HepG2 (cell line): ENCODE measurements around the gene GPR137. TPM values are rescaled to one million over a fixed set of nuclear protein-coding genes. Genes with fewer than 3 reads are reported as not detected.

Experiments used
- ATAC-seq: fragments of 200-7000 bp; cut with Tn5 transposase; 3 replicates; pipeline ENCODE4 v1.9.1; 2020; ENCODE audit warnings: mild to moderate bottlenecking, moderate library complexity
- BruUV-seq: library from RNA; stranded (reverse); fragments of 400-500 nt; replicated peaks from 2 replicates; lab custom pipeline; 2021; lab: Mats Ljungman, UMichigan
- CTCF ChIA-PET: fragments of 300-600 bp; formaldehyde crosslinking; extraction: SDS; loops from one replicate; lab custom pipeline; 2021; ENCODE audit warnings: low total read pairs, inconsistent platforms, low intra/inter-chr PET ratio; lab: Yijun Ruan, JAX
- POLR2A ChIA-PET: fragments of 350-600 bp; sonication (Branson Sonifier 250); formaldehyde crosslinking; loops from one replicate; lab custom pipeline; 2020; ENCODE audit warnings: antibody characterized with exemption, inconsistent platforms; lab: Yijun Ruan, JAX
- DNase-seq: peaks from one replicate; pipeline ENCODE4 v3.0.0-alpha.2; 2015; ENCODE audit warnings: low spot score
- FAIRE-seq: peaks from 3 replicates; lab custom pipeline; 2011; peaks lifted over from hg19 to GRCh38; lab: Jason Lieb, UNC
- H2AFZ ChIP-seq: one replicate; pipeline ENCODE4 v1.6.1; 2011; ENCODE audit warnings: low read length, inconsistent platforms
- H3K27ac ChIP-seq: fragments of 300-600 bp; 3 replicates; pipeline ENCODE4 v1.8.0; 2011; ENCODE audit warnings: mixed run types, mild to moderate bottlenecking, mixed read lengths, low read length, inconsistent platforms; ENCODE audit not compliant: insufficient read depth; ENCODE audit errors: extremely low read length
- H3K27me3 ChIP-seq, 2 experiments: fragments of 200-600 bp in 1 of 2; 2 replicates in 1 of 2; 3 replicates in 1 of 2; pipeline versions ENCODE4 v1.6.0 to v1.8.0; 2011; ENCODE audit warnings: low read length in 2 of 2, mild to moderate bottlenecking in 2 of 2, moderate library complexity in 2 of 2, inconsistent platforms in 1 of 2; ENCODE audit not compliant: insufficient read depth in 2 of 2, control insufficient read depth in 1 of 2
- H3K36me3 ChIP-seq, 2 experiments: fragments of 200-600 bp in 1 of 2; replicated peaks in 1 of 2; 2 replicates in 1 of 2; 3 replicates in 1 of 2; pipeline versions ENCODE4 v1.5.1 to v1.8.0; 2011; ENCODE audit warnings: low read length in 2 of 2, inconsistent platforms in 1 of 2; ENCODE audit not compliant: insufficient read depth in 2 of 2, control insufficient read depth in 1 of 2
- H3K4me1 ChIP-seq: 2 replicates; pipeline ENCODE4 v1.5.1; 2012; ENCODE audit warnings: low read length, inconsistent platforms; ENCODE audit not compliant: insufficient read depth
- H3K4me2 ChIP-seq: 2 replicates; pipeline ENCODE4 v1.6.0; 2011; ENCODE audit warnings: low read depth, low read length, inconsistent platforms
- H3K4me3 ChIP-seq, 3 experiments: fragments of 200-600 bp in 1 of 3; sonication (generic), shearing (Covaris generic) in 1 of 3; replicated peaks in 1 of 3; 2 replicates each; pipeline ENCODE4 v1.5.1; 2011 to 2016; ENCODE audit warnings: low read length in 3 of 3, inconsistent platforms in 2 of 3, low read depth in 2 of 3, mild to moderate bottlenecking in 2 of 3, control low read depth in 1 of 3, mixed read lengths in 1 of 3; ENCODE audit not compliant: insufficient read depth in 1 of 3
- H3K79me2 ChIP-seq: one replicate; pipeline ENCODE4 v1.6.1; 2011; ENCODE audit warnings: low read length, inconsistent platforms; ENCODE audit not compliant: insufficient read depth
- H3K9ac ChIP-seq: 2 replicates; pipeline ENCODE4 v1.6.0; 2011; ENCODE audit warnings: mild to moderate bottlenecking, low read depth, low read length, inconsistent platforms; ENCODE audit not compliant: insufficient read depth
- H3K9me3 ChIP-seq: 2 replicates; pipeline ENCODE4 v1.5.1; 2012; ENCODE audit warnings: mild to moderate bottlenecking, low read length
- H4K20me1 ChIP-seq: 2 replicates; pipeline ENCODE4 v1.6.0; 2011; ENCODE audit warnings: inconsistent platforms, mild to moderate bottlenecking, low read length, moderate library complexity; ENCODE audit not compliant: insufficient read depth
- ATF7 ChIP-seq, 2 experiments: fragments of 450-650 bp in 1 of 2; sonication (generic) in 1 of 2; formaldehyde crosslinking in 1 of 2; IDR thresholded peaks; 2 replicates each; pipeline versions ENCODE4 v1.4.0 to v1.6.1; 2016 to 2020; ENCODE audit warnings: antibody characterized with exemption in 1 of 2, mild to moderate bottlenecking in 1 of 2, missing genetic modification reagents in 1 of 2
- DNMT3B ChIP-seq: conservative IDR thresholded peaks from 2 replicates; pipeline ENCODE4 v1.6.1; 2016; ENCODE audit warnings: missing biosample characterization, control low read depth
- EEA1 ChIP-seq: sonication (generic); formaldehyde crosslinking; IDR thresholded peaks from 2 replicates; pipeline ENCODE4 v1.5.1; 2020; ENCODE audit warnings: mild to moderate bottlenecking, missing genetic modification reagents, borderline replicate concordance
- HNRNPUL1 ChIP-seq: fragments of 200-400 bp; formaldehyde crosslinking; IDR thresholded peaks from 2 replicates; pipeline ENCODE4 v1.6.1; 2017; ENCODE audit warnings: low read depth, mild to moderate bottlenecking, low read length, moderate library complexity
- MAFF ChIP-seq: IDR thresholded peaks from 2 replicates; pipeline ENCODE4 v1.6.1; 2011; ENCODE audit warnings: low read depth, low read length, improper control_type of control experiment
- MXD4 ChIP-seq: IDR thresholded peaks from 2 replicates; pipeline ENCODE4 v1.6.1; 2016; ENCODE audit warnings: mild to moderate bottlenecking, missing biosample characterization, missing genetic modification reagents
- NBN ChIP-seq: fragments of 450-650 bp; conservative IDR thresholded peaks from 2 replicates; pipeline ENCODE4 v1.6.1; 2017
- PHF20 ChIP-seq: sonication (generic); formaldehyde crosslinking; IDR thresholded peaks from 2 replicates; pipeline ENCODE4 v1.5.0; 2020; ENCODE audit warnings: mild to moderate bottlenecking, missing genetic modification reagents
- THYN1 ChIP-seq: sonication (generic); formaldehyde crosslinking; IDR thresholded peaks from 2 replicates; pipeline ENCODE4 v1.8.1; 2023; ENCODE audit warnings: low read depth, mild to moderate bottlenecking, moderate library complexity, missing genetic modification reagents, borderline replicate concordance
- WGBS: methylation state at CpG from one replicate; pipeline ENCODE4 v1.1.6; 2017; ENCODE audit warnings: low lambda C conversion rate; 5-methylcytosine and 5-hydroxymethylcytosine counted together
- in situ Hi-C: cut with HindIII; loops from 2 replicates; pipeline ENCODE4 v1.10.0; 2017; ENCODE audit warnings: low pct_unique_long_range_greater_than_20kb; ENCODE audit not compliant: extremely low pct_ligation_motif_present
- intact Hi-C: fragments of 100-400 bp; cut with micrococcal nuclease; formaldehyde crosslinking; loops from one replicate; pipeline ENCODE4 v1.10.0; 2022; ENCODE audit not compliant: unreplicated experiment
- polyA plus RNA-seq, 8 experiments: library from polyadenylated mRNA; depleted of rRNA in 3 of 8; stranded (reverse) in 7 of 8; unstranded in 1 of 8; fragments of >200 nt; fragmentation: Illumina TruSeq in 4 of 8; extraction: Trizol in 4 of 8; gene quantifications; 2 replicates each; pipeline versions ENCODE4 v1.2.1 to v1.2.3, GENCODE V29; 2011 to 2016; ENCODE audit warnings: low read depth in 4 of 8, missing spikeins in 1 of 8, mixed read lengths in 1 of 8; ENCODE audit not compliant: insufficient read depth in 1 of 8
- total RNA-seq, 5 experiments: library from RNA; depleted of rRNA; stranded (reverse); fragments of >200 nt; fragmentation: Illumina TruSeq; extraction: Trizol; gene quantifications; 2 replicates each; pipeline ENCODE4 v1.2.3, GENCODE V29; 2016; ENCODE audit warnings: low read depth in 1 of 5
- TF ChIP-seq, protein P1 (sequence below): IDR thresholded peaks from 2 replicates; pipeline ENCODE4 v1.6.1; 2016; ENCODE audit warnings: missing biosample characterization, missing genetic modification reagents, low read depth
- TF ChIP-seq, protein P2 (sequence below): sonication (generic); formaldehyde crosslinking; IDR thresholded peaks from 2 replicates; pipeline ENCODE4 v1.4.0; 2020; ENCODE audit warnings: missing genetic modification reagents
- TF ChIP-seq, protein P3 (sequence below): IDR thresholded peaks from 2 replicates; pipeline ENCODE4 v1.6.1; 2016; ENCODE audit warnings: missing compliant biosample characterization, missing genetic modification reagents, borderline replicate concordance
- TF ChIP-seq, protein P4 (sequence below): IDR thresholded peaks from 2 replicates; pipeline ENCODE4 v1.6.1; 2016

Gene GPR137
- total and polyA plus RNA-seq, 2 of the 13 experiments (the other 11 are each of a cell fraction or from before 2014, with no cell fraction given), result 8.5 to 13.2 TPM

DNA sequence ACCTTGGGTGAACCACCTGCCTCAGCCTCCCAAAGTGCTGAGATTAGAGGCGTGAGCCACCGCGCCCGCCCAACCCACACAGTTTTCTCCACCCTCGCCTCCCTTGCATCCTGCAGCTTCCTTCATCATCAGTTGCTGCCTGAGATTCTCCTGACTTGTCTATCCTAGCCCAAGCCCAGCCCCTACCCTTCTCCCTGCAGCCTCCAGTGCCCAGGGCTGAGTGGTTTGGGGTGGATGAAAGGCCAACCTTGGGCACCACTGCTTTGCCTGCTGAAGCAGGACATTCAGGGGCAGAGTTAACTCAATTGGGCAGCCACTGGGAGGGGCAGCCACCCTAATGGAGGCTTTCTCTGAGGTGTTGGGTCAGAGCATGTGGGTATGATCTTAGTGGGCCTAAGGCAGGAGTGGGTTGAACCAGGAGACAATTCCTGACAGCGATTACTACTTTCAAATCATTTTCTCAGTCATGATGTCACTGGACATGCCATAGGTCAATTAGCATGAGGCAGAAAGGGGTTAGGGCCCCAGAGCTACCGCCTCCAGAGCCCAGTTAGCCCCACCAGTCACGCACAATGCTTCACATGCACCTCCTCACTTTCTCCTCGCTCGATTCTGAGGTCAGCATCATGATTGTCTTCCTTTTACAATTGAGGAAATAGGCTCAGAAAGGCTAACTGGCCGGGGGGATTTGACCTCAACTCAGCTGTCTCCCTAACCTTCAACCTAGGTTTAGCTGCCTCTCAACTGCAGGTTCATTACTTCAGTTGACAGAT, 45.8 kb upstream of the GPR137 start (continued):
- TF ChIP-seq MXD4 (CRISPR knock-in tag) (no peak), NBN (no peak), HNRNPUL1 (no peak)
- TF ChIP-seq, protein P1, sequence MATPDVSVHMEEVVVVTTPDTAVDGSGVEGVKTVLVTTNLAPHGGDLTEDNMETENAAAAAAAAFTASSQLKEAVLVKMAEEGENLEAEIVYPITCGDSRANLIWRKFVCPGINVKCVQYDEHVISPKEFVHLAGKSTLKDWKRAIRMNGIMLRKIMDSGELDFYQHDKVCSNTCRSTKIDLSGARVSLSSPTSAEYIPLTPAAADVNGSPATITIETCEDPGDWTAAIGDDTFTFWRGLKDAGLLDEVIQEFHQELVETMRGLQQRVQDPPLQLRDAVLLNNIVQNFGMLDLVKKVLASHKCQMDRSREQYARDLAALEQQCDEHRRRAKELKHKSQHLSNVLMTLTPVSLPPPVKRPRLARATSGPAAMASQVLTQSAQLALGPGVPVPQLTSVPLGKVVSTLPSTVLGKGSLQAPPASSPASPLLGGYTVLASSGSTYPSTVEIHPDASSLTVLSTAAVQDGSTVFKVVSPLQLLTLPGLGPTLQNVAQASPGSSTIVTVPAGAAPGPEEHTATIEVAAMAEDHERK (CRISPR knock-in tag), result no peak
- TF ChIP-seq, protein P2, sequence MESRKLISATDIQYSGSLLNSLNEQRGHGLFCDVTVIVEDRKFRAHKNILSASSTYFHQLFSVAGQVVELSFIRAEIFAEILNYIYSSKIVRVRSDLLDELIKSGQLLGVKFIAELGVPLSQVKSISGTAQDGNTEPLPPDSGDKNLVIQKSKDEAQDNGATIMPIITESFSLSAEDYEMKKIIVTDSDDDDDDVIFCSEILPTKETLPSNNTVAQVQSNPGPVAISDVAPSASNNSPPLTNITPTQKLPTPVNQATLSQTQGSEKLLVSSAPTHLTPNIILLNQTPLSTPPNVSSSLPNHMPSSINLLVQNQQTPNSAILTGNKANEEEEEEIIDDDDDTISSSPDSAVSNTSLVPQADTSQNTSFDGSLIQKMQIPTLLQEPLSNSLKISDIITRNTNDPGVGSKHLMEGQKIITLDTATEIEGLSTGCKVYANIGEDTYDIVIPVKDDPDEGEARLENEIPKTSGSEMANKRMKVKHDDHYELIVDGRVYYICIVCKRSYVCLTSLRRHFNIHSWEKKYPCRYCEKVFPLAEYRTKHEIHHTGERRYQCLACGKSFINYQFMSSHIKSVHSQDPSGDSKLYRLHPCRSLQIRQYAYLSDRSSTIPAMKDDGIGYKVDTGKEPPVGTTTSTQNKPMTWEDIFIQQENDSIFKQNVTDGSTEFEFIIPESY (CRISPR knock-in tag), result 0 out of 2 replicates have a peak, but pooled peaks have one; percentile 21

DNA sequence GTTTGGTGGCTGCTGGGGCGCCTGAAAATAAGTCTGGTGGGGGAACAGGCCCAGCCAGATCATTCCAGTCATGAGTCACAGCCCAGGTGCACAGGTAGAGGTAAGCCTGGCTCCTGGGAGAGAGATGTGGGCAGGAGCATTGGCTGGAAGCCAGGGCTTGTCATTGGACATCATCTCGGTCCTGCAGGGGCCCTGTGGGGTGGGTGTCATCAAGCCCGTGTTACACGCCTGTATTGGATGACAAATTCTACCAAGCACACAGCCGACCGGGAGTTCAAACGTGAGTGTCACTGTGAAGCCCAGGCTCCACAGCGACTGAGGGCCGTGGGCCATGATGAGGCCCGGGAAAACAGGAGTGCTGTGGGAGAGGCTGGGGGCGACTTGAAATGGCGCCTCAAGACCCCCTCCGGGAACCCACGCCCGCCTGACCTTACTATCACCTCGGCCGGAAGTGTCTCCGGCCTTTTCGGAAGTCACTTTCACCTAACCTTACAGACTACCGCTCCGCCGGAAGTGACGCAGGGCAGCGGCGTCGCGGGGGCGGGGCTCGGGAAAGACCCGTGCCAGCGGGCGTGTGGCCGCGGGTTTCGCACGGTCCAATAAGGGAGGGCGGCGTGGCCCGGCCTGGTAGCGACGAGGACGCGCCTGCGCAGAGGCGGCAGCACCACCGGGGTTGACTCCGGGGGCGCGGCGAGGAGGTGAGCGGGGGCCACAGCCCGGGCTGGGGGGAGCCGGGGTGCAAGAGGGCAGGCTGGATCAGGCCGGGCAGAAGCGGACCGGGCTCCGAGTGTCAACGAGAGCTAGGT, 45.0 kb upstream of the GPR137 start, which contains the start of gene FKBP2:
Gene FKBP2, plus strand, starts transcription at position 661 of the 806 bp plus-strand sequence. CDS start 1,293 bp downstream, outside the sequence.
- FAIRE-seq (peak; percentile 36), ATAC-seq (peak; percentile 46), DNase-seq (peak; percentile 93)
- Histone ChIP-seq H3K4me3 (peak within 1 kb of the TSS; percentile 84 to 93 (median 88)), H3K27me3 (no peaks in the 10 kb centered on the region; a peak in 1 of 5 replicates), H3K9me3 (no peaks in the 10 kb centered on the region), H3K79me2 (peaks cover 18% of the 10 kb centered on the region), H3K9ac (peak within 1 kb of the TSS; percentile 92), H4K20me1 (no peaks in the 10 kb centered on the region), H3K4me2 (peak within 1 kb of the TSS; percentile 100), H3K27ac (peak within 1 kb of the TSS; percentile 91), H2AFZ (no peak within 1 kb of the TSS), H3K4me1 (peaks cover 66% of the 10 kb centered on the region), H3K36me3 (peaks cover 0 to 11% of the 10 kb centered on the region in 2 experiments; a peak in 3 of 5 replicates)
- POLR2A ChIA-PET, result interaction anchor here (0.6 to 8.3 kb wide), 20 partner anchors 8 to 91 kb away, joined by 3 to 113 read pairs (median 6); partner anchors contain the start of genes BAD, DNAJC4, ESRRA and MACROD1
- WGBS, result 2% methylated on average over 10 of the region's 58 CpGs
- TSS peak; percentile 84 for BruUV-seq
- CTCF ChIA-PET, result no interaction called here
- intact Hi-C loops (loop anchor here (5.0 kb wide), 1 partner anchor 53 kb away; the partner anchor contains the start of gene STIP1), in situ Hi-C loops (loop anchor here (5.0 kb wide), 1 partner anchor 62 kb away; the partner anchor contains the start of gene CATSPERZ)
- no peak for TF ChIP-seq ATF7 (IDR thresholded peaks at IDR 0.05)
- TF ChIP-seq ATF7 (CRISPR knock-in tag; IDR thresholded peaks at IDR 0.05), result no peak
- TF ChIP-seq THYN1 (CRISPR knock-in tag), result no peak
- no peak for TF ChIP-seq MAFF
- no peak for TF ChIP-seq EEA1 (CRISPR knock-in tag)
- TF ChIP-seq, protein P3, sequence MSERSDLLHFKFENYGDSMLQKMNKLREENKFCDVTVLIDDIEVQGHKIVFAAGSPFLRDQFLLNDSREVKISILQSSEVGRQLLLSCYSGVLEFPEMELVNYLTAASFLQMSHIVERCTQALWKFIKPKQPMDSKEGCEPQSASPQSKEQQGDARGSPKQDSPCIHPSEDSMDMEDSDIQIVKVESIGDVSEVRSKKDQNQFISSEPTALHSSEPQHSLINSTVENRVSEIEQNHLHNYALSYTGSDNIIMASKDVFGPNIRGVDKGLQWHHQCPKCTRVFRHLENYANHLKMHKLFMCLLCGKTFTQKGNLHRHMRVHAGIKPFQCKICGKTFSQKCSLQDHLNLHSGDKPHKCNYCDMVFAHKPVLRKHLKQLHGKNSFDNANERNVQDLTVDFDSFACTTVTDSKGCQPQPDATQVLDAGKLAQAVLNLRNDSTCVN (CRISPR knock-in tag), result no peak; the same call in 1 of the 2 replicates
- TF ChIP-seq, protein P4, sequence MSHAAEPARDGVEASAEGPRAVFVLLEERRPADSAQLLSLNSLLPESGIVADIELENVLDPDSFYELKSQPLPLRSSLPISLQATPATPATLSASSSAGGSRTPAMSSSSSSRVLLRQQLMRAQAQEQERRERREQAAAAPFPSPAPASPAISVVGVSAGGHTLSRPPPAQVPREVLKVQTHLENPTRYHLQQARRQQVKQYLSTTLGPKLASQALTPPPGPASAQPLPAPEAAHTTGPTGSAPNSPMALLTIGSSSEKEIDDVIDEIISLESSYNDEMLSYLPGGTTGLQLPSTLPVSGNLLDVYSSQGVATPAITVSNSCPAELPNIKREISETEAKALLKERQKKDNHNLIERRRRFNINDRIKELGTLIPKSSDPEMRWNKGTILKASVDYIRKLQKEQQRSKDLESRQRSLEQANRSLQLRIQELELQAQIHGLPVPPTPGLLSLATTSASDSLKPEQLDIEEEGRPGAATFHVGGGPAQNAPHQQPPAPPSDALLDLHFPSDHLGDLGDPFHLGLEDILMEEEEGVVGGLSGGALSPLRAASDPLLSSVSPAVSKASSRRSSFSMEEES (CRISPR knock-in tag), result no peak
- peak; percentile 84 for TF ChIP-seq PHF20 (CRISPR knock-in tag)
- TF ChIP-seq DNMT3B (CRISPR knock-in tag), result no peak
